Neural progenitor cell (in vitro differentiated cells): Measurements from ENCODE around the gene RPP25.
A peak's percentile ranks its signal among the peaks of the same experiment; 100 is the strongest.

Experiments
- EZH2 ChIP-seq: fragments of 200-600 bp; sonication (generic); IDR thresholded peaks from 2 replicates; pipeline ENCODE4 v1.6.1; 2017; ENCODE audit warnings: antibody characterized with exemption, mild to moderate bottlenecking, moderate library complexity
- EZH2phosphoT487 ChIP-seq: fragments of 200-600 bp; sonication (generic); IDR thresholded peaks from 2 replicates; pipeline ENCODE4 v1.6.1; 2017; ENCODE audit warnings: antibody characterized with exemption
- TF ChIP-seq, protein P1 (sequence below): fragments of 200-600 bp; sonication (generic); IDR thresholded peaks from 2 replicates; pipeline ENCODE4 v1.5.1; 2017; ENCODE audit warnings: antibody characterized with exemption, mild to moderate bottlenecking

DNA sequence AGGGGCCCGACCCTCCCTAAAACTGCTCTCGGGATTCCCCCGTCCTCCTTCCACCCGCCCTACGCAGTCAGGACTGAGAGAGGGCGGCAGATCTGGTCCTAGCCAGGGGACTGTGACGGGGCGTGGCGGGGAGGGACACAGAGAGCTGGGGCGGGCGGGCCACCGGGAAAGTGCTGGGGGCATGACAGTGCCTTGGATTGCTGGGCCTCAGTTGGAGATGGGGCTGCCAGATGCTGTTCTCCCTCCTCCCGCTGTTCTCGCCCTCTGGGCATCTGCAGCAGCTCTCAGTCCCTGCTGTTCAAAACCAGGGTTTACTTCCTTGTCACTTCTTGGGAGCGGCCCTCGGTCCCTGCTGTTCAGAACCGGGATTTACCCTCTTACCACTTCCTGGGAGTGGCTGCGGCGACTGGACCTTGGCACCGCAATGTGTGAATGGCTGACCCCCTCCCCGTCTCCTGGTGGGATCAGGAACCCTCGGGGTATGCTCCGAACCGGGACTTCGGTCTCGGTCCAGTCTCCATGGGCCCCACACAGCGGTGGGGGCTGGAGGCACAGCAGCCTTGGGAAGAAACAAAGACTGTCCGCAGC, 1.8 kb upstream of the RPP25 start:
- TF ChIP-seq, protein P1, sequence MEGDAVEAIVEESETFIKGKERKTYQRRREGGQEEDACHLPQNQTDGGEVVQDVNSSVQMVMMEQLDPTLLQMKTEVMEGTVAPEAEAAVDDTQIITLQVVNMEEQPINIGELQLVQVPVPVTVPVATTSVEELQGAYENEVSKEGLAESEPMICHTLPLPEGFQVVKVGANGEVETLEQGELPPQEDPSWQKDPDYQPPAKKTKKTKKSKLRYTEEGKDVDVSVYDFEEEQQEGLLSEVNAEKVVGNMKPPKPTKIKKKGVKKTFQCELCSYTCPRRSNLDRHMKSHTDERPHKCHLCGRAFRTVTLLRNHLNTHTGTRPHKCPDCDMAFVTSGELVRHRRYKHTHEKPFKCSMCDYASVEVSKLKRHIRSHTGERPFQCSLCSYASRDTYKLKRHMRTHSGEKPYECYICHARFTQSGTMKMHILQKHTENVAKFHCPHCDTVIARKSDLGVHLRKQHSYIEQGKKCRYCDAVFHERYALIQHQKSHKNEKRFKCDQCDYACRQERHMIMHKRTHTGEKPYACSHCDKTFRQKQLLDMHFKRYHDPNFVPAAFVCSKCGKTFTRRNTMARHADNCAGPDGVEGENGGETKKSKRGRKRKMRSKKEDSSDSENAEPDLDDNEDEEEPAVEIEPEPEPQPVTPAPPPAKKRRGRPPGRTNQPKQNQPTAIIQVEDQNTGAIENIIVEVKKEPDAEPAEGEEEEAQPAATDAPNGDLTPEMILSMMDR, result peak; percentile 21
- peak; percentile 86 for TF ChIP-seq EZH2
- peak; percentile 2 for TF ChIP-seq EZH2phosphoT487
